GM12874 (cell line): ENCODE measurements around the gene OR4C11.

Experiments used
- TF ChIP-seq, protein P1 (sequence below): IDR thresholded peaks from 2 replicates; pipeline ENCODE4 v1.5.1; 2011; ENCODE audit warnings: low read depth, mild to moderate bottlenecking, control low read depth, low read length, moderate library complexity; ENCODE audit not compliant: insufficient read depth

Gene OR4C11

DNA sequence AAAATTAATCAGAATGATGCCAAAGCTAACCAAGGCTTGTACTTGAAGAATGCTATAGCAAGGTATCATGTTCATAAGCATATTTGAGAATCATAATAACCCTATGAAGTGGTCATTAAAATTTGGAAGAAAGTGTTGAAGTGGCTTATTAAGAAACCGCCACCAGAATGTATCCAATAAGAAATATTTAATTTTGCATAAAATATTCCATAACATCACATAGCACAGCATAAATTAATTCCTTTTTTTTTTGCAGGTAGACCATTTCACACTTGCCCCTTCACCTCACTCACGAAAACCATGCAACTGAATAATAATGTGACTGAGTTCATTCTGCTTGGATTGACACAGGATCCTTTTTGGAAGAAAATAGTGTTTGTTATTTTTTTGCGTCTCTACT, 35.6 kb downstream of the OR4C11 start, which contains the start of gene OR4C16:
Gene OR4C16 (plus strand): TSS at position 301 of the 400 bp plus-strand sequence. CDS start 0 bp downstream, at position 301.
- TF ChIP-seq, protein P1, sequence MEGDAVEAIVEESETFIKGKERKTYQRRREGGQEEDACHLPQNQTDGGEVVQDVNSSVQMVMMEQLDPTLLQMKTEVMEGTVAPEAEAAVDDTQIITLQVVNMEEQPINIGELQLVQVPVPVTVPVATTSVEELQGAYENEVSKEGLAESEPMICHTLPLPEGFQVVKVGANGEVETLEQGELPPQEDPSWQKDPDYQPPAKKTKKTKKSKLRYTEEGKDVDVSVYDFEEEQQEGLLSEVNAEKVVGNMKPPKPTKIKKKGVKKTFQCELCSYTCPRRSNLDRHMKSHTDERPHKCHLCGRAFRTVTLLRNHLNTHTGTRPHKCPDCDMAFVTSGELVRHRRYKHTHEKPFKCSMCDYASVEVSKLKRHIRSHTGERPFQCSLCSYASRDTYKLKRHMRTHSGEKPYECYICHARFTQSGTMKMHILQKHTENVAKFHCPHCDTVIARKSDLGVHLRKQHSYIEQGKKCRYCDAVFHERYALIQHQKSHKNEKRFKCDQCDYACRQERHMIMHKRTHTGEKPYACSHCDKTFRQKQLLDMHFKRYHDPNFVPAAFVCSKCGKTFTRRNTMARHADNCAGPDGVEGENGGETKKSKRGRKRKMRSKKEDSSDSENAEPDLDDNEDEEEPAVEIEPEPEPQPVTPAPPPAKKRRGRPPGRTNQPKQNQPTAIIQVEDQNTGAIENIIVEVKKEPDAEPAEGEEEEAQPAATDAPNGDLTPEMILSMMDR = no peak

DNA sequence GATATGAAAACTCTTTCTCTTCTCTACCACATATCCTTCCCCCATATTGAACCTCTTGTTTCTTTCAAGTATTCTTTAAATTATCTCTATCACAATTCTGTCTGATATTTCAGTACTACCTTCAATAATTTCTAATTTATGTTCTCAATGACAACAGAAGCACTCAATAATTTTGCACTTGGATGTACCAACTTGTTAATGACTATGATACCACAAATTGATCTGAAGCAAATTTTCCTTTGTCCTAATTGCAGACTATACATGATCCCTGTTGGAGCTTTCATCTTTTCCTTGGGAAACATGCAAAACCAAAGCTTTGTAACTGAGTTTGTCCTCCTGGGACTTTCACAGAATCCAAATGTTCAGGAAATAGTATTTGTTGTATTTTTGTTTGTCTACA, 53.3 kb downstream of the OR4C11 start, which contains the start of gene OR4C15:
Gene OR4C15 (plus strand): TSS at position 301 of the 400 bp plus-strand sequence. CDS start 0 bp downstream, at position 301.
- TF ChIP-seq, protein P1 = no peak
